Tibial nerve (tissue), 3 donors: ENCODE data around the gene RGS18.

ENCODE experiments used
- POLR2A ChIP-seq, 2 donors: fragments of 450-650 bp; IDR thresholded peaks; one replicate each; pipeline ENCODE4 v1.6.1; 2017; ENCODE audit warnings: antibody characterized with exemption in 2 of 2, mild to moderate bottlenecking in 2 of 2, moderate library complexity in 2 of 2
- TF ChIP-seq, protein P1 (sequence below), 5 experiments: fragments of 200-600 bp in 3 of 5; fragments of 450-650 bp in 2 of 5; sonication (generic) in 3 of 5; IDR thresholded peaks; one replicate each; pipeline ENCODE4 v1.5.1; 2016 to 2019; ENCODE audit warnings: antibody characterized with exemption in 5 of 5, mild to moderate bottlenecking in 3 of 5, moderate library complexity in 2 of 5

DNA sequence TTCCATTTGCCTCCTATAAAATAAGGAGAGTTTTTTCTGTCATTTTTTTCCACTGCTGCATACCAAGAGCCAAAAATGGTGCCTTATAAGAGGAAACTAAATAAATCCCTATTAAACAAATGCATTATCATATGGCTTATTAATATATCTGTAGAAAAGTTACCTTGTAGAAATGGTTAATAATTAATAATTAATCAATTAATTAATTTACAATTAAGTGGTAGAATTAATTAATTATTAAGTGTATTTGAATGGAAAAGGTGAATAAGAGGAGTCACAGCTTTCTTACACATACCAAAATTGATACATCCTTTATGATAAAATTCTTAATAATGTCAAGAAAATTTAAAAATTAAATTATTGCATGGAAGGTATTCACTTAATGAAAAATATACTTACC, 35.6 kb upstream of the RGS18 start:
- TF ChIP-seq, protein P1, sequence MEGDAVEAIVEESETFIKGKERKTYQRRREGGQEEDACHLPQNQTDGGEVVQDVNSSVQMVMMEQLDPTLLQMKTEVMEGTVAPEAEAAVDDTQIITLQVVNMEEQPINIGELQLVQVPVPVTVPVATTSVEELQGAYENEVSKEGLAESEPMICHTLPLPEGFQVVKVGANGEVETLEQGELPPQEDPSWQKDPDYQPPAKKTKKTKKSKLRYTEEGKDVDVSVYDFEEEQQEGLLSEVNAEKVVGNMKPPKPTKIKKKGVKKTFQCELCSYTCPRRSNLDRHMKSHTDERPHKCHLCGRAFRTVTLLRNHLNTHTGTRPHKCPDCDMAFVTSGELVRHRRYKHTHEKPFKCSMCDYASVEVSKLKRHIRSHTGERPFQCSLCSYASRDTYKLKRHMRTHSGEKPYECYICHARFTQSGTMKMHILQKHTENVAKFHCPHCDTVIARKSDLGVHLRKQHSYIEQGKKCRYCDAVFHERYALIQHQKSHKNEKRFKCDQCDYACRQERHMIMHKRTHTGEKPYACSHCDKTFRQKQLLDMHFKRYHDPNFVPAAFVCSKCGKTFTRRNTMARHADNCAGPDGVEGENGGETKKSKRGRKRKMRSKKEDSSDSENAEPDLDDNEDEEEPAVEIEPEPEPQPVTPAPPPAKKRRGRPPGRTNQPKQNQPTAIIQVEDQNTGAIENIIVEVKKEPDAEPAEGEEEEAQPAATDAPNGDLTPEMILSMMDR (IDR thresholded peaks at IDR 0.05): no peak
- no peak for TF ChIP-seq POLR2A (IDR thresholded peaks at IDR 0.05)
